Skin epidermis (tissue), 12 donors: ENCODE measurements around the gene SAMM50.

Source experiments
- H3K27ac ChIP-seq, 21 experiments: fragments of 200-600 bp; sonication (generic) in 11 of 21; one replicate each; pipeline ENCODE4 v1.5.0; 2020; ENCODE audit warnings: mild to moderate bottlenecking in 3 of 21, inconsistent platforms in 2 of 21, moderate library complexity in 2 of 21
- H3K4me3 ChIP-seq, 7 experiments: fragments of 200-600 bp; sonication (generic) in 2 of 7; one replicate each; pipeline ENCODE4 v1.5.0; 2020; ENCODE audit warnings: inconsistent platforms in 2 of 7, mild to moderate bottlenecking in 2 of 7, moderate library complexity in 1 of 7

Gene SAMM50

DNA sequence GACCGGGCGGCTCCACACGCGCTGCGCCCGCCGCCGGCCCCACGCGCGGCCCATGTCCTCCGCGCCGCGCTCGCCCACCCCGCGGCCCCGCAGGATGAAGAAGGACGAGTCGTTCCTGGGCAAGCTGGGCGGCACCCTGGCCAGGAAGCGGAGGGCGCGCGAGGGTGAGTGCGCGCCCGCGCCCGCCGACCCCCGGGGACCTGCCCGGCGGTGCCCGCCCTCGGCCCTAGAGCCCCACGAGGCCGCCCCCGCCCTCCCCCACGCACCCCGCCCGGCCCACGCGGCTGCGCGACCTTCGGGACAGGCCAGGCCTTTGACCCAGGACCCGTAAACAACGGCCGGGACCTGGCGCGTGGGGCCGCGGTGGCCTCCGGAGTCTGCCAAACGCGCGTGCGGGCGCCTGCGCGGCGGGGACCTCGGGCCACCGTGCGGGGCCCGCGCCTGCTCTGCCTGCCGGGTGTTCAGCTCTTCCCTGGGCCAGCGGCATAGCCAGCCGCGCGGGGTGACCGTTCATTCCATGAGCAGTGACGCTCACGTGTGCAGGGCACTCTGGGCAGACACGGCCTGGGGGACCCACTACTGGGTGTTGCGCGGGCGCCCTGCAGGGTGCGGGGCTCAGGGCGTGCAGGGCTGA is 69.2 kb downstream of the SAMM50 start, which contains the start of gene PARVB:
TSS of gene PARVB (plus strand) at position 15 of the 634 bp plus-strand sequence. CDS start at position 53, 38 bp downstream.
- Histone ChIP-seq H3K27ac (peak within 1 kb of the TSS; percentile 40 to 96 (median 85)), H3K4me3 (peak within 1 kb of the TSS; percentile 40 to 68 (median 54))

DNA sequence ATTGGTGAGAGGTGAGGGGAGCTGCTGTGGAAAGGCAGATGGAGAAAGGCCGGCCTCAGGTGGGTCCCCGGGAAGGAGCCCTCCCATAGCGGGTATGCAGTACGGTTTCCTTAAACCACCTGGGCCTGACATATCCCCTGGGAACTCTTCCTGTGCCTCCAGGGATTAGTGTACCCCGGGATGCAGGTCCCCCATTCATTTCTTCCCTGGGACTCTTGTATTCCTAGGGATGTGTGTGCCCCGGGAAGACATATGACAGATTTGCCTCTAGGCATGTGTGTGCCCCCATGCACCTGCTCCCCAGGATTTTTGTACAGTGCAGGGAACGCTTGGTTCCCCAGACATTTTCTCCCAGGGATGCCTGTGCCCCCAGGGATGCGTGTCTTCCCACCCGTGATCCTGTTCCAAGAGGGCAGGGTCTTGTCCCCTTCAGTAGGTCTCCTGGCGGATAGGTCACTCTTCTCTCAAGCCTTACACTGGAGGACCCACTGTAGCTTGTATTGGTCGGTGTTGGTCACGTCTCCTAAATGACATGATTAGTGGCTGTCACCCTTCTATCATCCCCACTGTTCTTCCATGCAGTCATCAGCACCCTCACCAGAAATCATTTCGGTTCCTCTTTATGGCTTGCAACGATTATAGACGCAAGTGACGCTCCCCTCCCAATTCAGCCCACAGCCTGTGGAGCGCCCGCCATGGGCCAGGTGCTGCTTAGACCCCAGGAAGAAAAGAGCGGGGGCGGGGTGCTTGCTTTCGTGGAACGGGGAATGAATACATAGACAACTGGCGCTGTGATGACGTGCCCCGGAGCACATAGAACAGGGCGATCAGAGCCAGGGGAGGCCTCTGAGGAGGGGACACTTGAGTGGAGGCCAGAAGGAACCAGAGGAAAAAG is 70.2 kb downstream of the SAMM50 start:
- Histone ChIP-seq H3K27ac (peak overlapping the region; percentile 46 to 96 (median 85)), H3K4me3 (peak overlapping the region; percentile 40 to 68 (median 54))

DNA sequence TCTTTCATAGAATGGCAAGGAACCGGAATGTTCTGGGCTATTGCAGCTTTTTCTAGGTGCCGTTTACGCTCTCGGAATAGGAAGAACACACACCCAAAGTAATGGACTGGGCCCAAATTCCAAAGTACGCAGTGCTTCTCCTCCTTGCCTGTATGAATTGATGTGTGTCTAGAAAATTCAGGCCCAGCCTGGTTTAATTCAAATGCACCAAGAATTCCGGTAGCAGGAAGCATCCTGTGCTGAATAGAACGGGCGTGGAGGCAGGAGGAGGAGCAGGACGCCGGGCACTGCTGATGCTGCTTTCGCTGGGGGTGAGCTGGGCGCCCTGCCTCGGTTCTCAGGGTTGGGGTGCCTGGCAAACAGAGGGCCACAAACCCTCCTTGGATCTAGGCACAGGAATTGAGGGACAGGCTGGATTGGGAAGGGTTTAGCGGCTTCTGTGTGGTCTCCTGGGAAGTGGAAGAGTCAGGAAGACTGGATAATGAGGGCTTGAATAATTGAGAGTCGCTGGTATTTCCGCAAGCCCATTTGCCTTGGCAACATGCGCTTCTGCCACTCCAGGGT is 70.9 kb downstream of the SAMM50 start:
- H3K27ac ChIP-seq = peak overlapping the region; percentile 59 to 96 (median 83)

GRCh38 chr22:44026630-44027511 is 71.6 kb downstream of the SAMM50 start:
- peak overlapping the region; percentile 59 to 96 (median 83) for H3K27ac ChIP-seq
- peak overlapping the region in 5 of 7 experiments; percentile 5 to 24 (median 19) for H3K4me3 ChIP-seq

More for the DNA sequence above, 70.9 kb downstream of the SAMM50 start:
- peak overlapping the region in 5 of 7 experiments; percentile 5 to 47 (median 17) for H3K4me3 ChIP-seq

DNA sequence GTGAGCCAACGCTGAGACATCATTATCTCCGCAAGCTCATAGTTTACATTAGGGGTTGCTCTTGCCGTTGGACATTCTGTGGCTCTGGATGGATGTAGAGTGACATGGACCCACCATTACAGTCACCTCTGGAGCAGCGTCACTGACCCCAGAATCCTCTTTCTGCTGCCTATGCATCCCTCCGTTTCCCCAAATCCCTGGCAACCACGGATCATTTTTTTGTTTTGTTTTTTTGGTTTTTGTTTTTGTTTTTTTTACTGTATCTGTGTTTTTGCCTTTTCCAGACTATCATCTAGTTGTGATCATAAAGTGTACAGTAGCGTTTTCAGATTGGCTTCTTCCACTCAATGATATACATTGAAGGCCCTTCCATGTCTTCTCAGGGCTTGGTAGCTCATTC is 72.8 kb downstream of the SAMM50 start:
- Histone ChIP-seq H3K27ac (peak overlapping the region in 6 of 21 experiments; percentile 14 to 87 (median 84)), H3K4me3 (no peak overlapping the region)

- H3K27ac ChIP-seq = peak overlapping the region in 4 of 21 experiments; percentile 14 to 87 (median 26)
- no peak overlapping the region for H3K4me3 ChIP-seq
Measured at GRCh38 chr22:44029069-44029468, 73.8 kb downstream of the SAMM50 start.

DNA sequence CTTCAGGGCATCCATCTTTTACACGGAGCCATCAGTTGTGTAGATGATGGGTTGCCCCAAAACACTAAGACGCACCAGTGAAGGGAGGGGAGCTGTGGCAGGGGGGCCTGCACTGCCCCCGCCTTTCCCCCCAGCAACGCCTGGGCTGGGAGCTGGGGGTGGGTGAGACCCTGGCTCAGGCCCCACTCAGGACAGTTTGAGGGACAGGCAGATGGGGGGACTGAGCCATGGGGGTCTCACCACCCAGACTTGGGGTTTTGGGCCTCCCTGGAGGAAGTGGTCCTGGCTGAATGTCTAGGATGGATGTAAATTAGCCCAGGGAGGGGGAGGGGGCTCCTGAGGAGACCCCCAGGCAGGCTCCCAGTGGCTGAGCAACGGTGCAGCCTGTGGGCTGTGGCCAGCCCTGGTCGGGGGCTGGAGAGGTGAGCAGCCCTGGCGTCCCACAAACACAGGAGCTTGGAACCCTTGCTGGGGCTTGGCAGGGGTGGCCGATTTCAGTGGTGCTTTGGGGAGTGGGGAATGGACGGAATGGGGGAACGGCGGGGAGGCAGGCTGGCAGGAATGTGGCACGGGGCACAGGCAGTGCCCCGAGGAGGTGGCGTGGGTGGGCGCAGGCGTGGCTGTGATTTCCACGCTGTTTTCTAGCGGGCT is 74.9 kb downstream of the SAMM50 start:
- peak overlapping the region in 12 of 21 experiments; percentile 32 to 87 (median 46) for H3K27ac ChIP-seq
- no peak overlapping the region for H3K4me3 ChIP-seq

DNA sequence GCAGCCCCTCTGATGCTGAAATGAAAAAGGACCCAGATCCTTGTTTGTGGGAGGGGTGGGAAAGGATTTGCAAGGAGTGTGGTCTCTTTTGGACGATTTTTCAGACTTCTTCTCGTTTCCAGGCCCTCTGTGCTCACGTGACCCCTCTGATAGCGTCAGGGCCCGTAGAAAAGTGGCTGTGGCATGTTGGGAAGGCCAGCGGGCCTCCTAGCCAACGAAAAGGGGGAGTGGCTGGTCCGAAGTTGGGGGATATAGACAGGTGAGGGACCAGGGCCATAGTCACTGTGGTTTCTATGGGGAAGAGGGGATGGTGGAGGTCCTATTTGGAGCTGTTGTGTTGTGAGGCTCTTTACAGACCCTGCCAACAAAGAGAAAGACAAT is 75.5 kb downstream of the SAMM50 start:
- no peak overlapping the region for H3K4me3 ChIP-seq
- H3K27ac ChIP-seq = peak overlapping the region in 13 of 21 experiments; percentile 19 to 77 (median 45)

GRCh38 chr22:44031158-44031952 is 76.1 kb downstream of the SAMM50 start:
- Histone ChIP-seq H3K4me3 (no peak overlapping the region), H3K27ac (peak overlapping the region in 13 of 21 experiments; percentile 19 to 77 (median 45))

- no peak overlapping the region for H3K4me3 ChIP-seq
- H3K27ac ChIP-seq = peak overlapping the region in 6 of 21 experiments; percentile 2 to 59 (median 34)
Measured at GRCh38 chr22:44032126-44032730, 77.0 kb downstream of the SAMM50 start.

- no peak overlapping the region for H3K4me3 ChIP-seq
- H3K27ac ChIP-seq = peak overlapping the region in 1 of 21 experiments; percentile 2
Measured at GRCh38 chr22:44033287-44033686, 78.0 kb downstream of the SAMM50 start.

DNA sequence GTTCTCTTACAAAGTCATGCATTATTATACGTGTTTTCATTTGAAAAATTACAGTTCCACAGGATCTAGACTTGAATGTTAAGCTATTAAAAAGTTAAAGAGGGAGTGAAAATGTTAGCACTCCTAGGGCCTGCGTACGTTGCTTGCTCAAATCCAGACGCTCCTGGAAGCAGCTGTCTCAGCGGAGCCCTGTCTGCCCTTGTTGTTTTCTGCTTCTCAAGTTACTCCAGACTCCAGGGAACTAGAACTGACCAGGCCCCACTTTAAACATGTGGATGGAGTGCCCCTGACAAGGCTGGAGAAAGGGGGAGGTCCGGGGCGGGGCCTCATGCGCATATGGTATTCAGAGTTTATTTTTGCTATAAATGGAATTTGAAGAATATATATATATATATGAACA is 78.5 kb downstream of the SAMM50 start:
- Histone ChIP-seq H3K27ac (no peak overlapping the region), H3K4me3 (no peak overlapping the region)

- Histone ChIP-seq H3K4me3 (no peak overlapping the region), H3K27ac (peak overlapping the region in 13 of 21 experiments; percentile 6 to 77 (median 55))
Measured at GRCh38 chr22:44037519-44038375, 82.5 kb downstream of the SAMM50 start.

- Histone ChIP-seq H3K4me3 (no peak overlapping the region), H3K27ac (no peak overlapping the region)
Measured at GRCh38 chr22:44039566-44040171, 84.4 kb downstream of the SAMM50 start.

DNA sequence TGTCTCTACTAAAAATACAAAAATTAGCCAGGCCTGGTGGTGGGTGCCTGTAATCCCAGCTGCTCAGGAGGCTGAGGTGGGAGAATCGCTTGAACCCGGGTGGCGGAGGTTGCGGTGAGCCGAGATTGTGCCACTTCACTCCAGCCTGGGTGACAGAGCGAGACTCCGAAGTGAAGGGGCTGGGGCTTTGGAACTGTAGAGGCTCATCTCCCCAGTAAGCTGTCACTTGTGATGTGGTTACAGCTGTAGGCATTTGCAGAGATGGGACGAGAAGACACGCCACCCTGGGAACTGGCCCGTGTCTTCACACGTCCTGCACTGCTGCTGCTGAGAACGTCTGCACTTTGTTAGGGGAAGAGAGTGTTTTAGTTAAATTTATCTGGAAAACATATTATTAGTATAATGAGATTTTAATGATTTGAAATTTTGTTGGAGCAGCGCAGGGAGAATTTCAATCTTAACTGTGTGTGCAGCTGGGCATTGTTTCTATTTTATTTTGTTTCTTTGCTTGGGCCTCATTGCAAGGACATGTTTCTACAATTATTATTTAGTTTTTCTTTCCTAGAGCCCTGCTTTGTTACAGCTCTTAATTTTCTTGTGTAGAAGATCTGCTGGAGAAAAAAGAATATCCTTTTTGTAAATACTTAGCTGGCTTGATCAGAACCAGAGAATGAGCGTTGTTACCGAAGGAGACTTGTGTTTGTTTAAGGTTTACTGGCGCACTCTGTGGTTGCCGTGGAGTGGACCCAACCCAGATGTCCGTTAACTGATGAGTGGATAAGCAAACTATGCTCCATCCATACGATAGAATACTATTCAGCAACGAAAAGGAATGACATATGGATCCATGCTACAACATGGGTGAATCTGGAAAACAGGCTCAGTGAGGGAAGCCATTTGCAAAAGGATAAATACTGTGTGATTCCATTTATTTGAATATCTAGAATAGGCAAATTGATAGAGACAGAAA is 87.3 kb downstream of the SAMM50 start:
- Histone ChIP-seq H3K27ac (peak overlapping the region in 7 of 21 experiments; percentile 1 to 51 (median 20)), H3K4me3 (no peak overlapping the region)
